HL-60 (cell line): ENCODE measurements around the gene TBXAS1.

ENCODE experiments used
- GABPA ChIP-seq: IDR thresholded peaks from 2 replicates; pipeline ENCODE4 v1.6.1; 2012; ENCODE audit warnings: low read depth
- SPI1 ChIP-seq: IDR thresholded peaks from 2 replicates; pipeline ENCODE4 v1.6.1; 2012; ENCODE audit warnings: low read depth, mild to moderate bottlenecking, borderline replicate concordance
- TF ChIP-seq, protein P1 (sequence below): IDR thresholded peaks from one replicate; pipeline ENCODE4 v1.5.1; 2011; ENCODE audit warnings: low read length, control low read depth, inconsistent platforms; ENCODE audit not compliant: insufficient read depth

DNA sequence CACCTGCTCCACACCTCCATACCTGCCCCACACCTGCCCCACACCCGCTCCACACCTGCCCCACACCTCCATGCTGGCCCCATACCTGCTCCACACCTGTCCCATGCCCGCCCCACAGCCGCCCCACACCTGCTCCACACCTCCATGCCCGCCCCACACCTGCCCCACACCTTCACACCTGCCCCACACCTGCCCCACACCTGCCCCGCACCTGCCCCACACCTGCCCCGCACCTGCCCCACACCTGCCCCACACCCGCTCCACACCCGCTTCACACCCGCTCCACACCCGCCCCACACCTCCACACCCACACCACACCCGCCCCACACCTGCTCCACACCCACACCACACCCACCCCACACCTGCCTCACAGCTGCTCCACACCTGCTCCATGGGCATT is 180.7 kb downstream of the TBXAS1 start:
- TF ChIP-seq, protein P1, sequence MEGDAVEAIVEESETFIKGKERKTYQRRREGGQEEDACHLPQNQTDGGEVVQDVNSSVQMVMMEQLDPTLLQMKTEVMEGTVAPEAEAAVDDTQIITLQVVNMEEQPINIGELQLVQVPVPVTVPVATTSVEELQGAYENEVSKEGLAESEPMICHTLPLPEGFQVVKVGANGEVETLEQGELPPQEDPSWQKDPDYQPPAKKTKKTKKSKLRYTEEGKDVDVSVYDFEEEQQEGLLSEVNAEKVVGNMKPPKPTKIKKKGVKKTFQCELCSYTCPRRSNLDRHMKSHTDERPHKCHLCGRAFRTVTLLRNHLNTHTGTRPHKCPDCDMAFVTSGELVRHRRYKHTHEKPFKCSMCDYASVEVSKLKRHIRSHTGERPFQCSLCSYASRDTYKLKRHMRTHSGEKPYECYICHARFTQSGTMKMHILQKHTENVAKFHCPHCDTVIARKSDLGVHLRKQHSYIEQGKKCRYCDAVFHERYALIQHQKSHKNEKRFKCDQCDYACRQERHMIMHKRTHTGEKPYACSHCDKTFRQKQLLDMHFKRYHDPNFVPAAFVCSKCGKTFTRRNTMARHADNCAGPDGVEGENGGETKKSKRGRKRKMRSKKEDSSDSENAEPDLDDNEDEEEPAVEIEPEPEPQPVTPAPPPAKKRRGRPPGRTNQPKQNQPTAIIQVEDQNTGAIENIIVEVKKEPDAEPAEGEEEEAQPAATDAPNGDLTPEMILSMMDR = no peak
- TF ChIP-seq SPI1 (no peak), GABPA (no peak)
